PC-3 (cell line): ENCODE data around the gene ZNF407.

Source experiments
- CTCF ChIP-seq: fragments of 300-600 bp; sonication (generic); conservative IDR thresholded peaks from 2 replicates; pipeline ENCODE4 v1.5.1; 2017; ENCODE audit warnings: antibody characterized with exemption, low read depth, mild to moderate bottlenecking, low read length
- EZH2 ChIP-seq: fragments of 300-600 bp; sonication (generic); IDR thresholded peaks from one replicate; pipeline ENCODE4 v1.6.1; 2017; ENCODE audit warnings: antibody characterized with exemption, mild to moderate bottlenecking, low read length; ENCODE audit not compliant: unreplicated experiment
- EZH2phosphoT487 ChIP-seq: fragments of 300-600 bp; sonication (generic); IDR thresholded peaks from 2 replicates; pipeline ENCODE4 v1.6.1; 2018; ENCODE audit warnings: mild to moderate bottlenecking, antibody characterized with exemption, low read length, borderline replicate concordance

GRCh38 chr18:74558096-74558495, 39.6 kb upstream of the ZNF407 start:
- no peak for TF ChIP-seq CTCF
- no peak for TF ChIP-seq EZH2phosphoT487
- TF ChIP-seq EZH2, result no peak
